ENCODE results near the gene RAD51B.
A peak's percentile ranks its signal among the peaks of the same experiment; 100 is the strongest.
"Not testable (repeated sequence)": the region's sequence is repeated elsewhere in the genome, so short reads cannot be mapped to it uniquely, and the experiment has no call there.

The RAD51B gene

DNA sequence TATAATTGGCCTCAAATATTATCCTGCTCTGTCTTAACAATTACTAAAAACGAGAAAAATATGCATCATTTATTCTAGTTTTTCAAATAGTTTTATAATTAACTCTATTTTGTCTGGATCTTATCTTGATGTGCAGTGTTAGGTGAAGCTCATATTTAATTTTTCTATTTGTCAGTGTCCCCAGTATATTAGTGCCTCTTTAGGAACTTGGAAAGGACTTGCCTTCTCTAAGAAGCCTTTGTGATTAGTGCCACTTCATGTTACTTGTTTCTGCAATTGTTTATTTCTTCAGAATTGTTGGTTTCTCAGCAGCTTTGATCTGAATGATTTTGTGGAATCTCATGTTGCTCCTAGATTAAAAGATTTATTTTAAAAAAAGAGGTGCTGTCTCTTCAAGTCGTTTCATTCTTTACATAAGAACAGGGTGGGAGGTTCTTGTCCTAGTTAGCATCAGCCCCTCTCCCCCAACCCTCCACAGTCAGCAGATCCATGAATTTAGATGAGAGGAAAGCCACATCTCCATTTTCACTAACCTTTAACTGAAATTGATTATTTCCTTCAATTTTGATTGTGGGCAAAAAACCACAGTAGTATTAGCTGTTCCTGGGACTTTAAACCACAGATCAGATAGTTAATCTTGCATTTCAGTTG is 434.4 kb downstream of the RAD51B start:
- Histone ChIP-seq H3K9ac (ENCODE audit: low read length in 5 of 5) (no peak overlapping the region), H3K36me3 (ENCODE audit: control insufficient read depth in 5 of 5, insufficient read depth in 5 of 5, low read length in 5 of 5) (no peaks in the 10 kb centered on the region), H3K4me3 (ENCODE audit: low read depth in 1 of 5, low read length in 5 of 5) (no peak overlapping the region), H3K9me3 (ENCODE audit: control insufficient read depth in 5 of 5, low read length in 5 of 5) (no peaks in the 10 kb centered on the region), H3K27ac (ENCODE audit: low read depth, low read length) (no peak overlapping the region), H3K4me1 (ENCODE audit: control insufficient read depth in 5 of 5, insufficient read depth in 5 of 5, low read length in 5 of 5) (peaks cover 4 to 25% (median 17%) of the 10 kb centered on the region in 5 donors), H3K27me3 (ENCODE audit: control insufficient read depth in 5 of 5, insufficient read depth in 4 of 5, low read length in 5 of 5) (no peaks in the 10 kb centered on the region)

GRCh38 chr14:68254669-68255527 is 435.3 kb downstream of the RAD51B start:
- no peak overlapping the region for H3K27ac ChIP-seq (ENCODE audit: low read depth, low read length)
- no peak overlapping the region for H3K9ac ChIP-seq (ENCODE audit: low read length in 5 of 5)
- H3K4me3 ChIP-seq (ENCODE audit: low read depth in 1 of 5, low read length in 5 of 5): no peak overlapping the region
- H3K27me3 ChIP-seq (ENCODE audit: control insufficient read depth in 5 of 5, insufficient read depth in 4 of 5, low read length in 5 of 5): no peaks in the 10 kb centered on the region
- H3K36me3 ChIP-seq (ENCODE audit: control insufficient read depth in 5 of 5, insufficient read depth in 5 of 5, low read length in 5 of 5): no peaks in the 10 kb centered on the region
- no peaks in the 10 kb centered on the region for H3K9me3 ChIP-seq (ENCODE audit: control insufficient read depth in 5 of 5, low read length in 5 of 5)
- peaks cover 4 to 17% (median 11%) of the 10 kb centered on the region in 5 donors for H3K4me1 ChIP-seq (ENCODE audit: control insufficient read depth in 5 of 5, insufficient read depth in 5 of 5, low read length in 5 of 5)

DNA sequence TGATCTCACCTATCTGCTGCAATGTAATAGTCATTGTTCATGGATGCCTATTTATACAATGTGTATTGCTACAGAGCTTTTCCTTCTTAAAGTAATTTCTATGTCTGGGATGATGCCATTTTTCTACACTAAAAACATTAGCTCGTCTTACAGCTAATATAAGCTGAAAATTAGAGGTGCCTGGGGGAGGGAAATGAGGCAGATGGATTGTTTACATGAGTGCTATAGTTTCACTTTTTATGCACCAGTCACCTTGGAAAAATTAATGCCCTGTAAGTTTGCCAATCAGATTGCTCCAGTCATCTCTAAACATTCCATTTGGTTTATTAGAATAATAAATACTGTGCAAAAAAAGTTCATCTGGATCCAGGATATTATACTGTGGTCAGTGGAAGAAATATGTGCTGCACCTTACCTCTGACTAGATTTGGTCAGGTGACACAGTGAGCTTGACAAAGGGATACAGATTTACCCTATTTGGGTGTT is 436.2 kb downstream of the RAD51B start:
- H3K36me3 ChIP-seq (ENCODE audit: control insufficient read depth in 5 of 5, insufficient read depth in 5 of 5, low read length in 5 of 5): no peaks in the 10 kb centered on the region
- no peak overlapping the region for H3K27ac ChIP-seq (ENCODE audit: low read depth, low read length)
- no peaks in the 10 kb centered on the region for H3K9me3 ChIP-seq (ENCODE audit: control insufficient read depth in 5 of 5, low read length in 5 of 5)
- no peak overlapping the region for H3K9ac ChIP-seq (ENCODE audit: low read length in 5 of 5)
- H3K4me3 ChIP-seq (ENCODE audit: low read depth in 1 of 5, low read length in 5 of 5): no peak overlapping the region
- H3K27me3 ChIP-seq (ENCODE audit: control insufficient read depth in 5 of 5, insufficient read depth in 4 of 5, low read length in 5 of 5): no peaks in the 10 kb centered on the region
- peaks cover 0 to 9% (median 2%) of the 10 kb centered on the region in 5 donors for H3K4me1 ChIP-seq (ENCODE audit: control insufficient read depth in 5 of 5, insufficient read depth in 5 of 5, low read length in 5 of 5)

- Histone ChIP-seq H3K9me3 (ENCODE audit: control insufficient read depth in 5 of 5, low read length in 5 of 5) (no peaks in the 10 kb centered on the region), H3K27ac (ENCODE audit: low read depth, low read length) (no peak overlapping the region), H3K36me3 (ENCODE audit: control insufficient read depth in 5 of 5, insufficient read depth in 5 of 5, low read length in 5 of 5) (no peaks in the 10 kb centered on the region), H3K4me3 (ENCODE audit: low read depth in 1 of 5, low read length in 5 of 5) (no peak overlapping the region), H3K4me1 (ENCODE audit: control insufficient read depth in 5 of 5, insufficient read depth in 5 of 5, low read length in 5 of 5) (peaks cover 0 to 10% (median 0%) of the 10 kb centered on the region in 5 donors), H3K27me3 (ENCODE audit: control insufficient read depth in 5 of 5, insufficient read depth in 4 of 5, low read length in 5 of 5) (no peaks in the 10 kb centered on the region), H3K9ac (ENCODE audit: low read length in 5 of 5) (no peak overlapping the region)
Observed at GRCh38 chr14:68257969-68258368, 438.4 kb downstream of the RAD51B start.

DNA sequence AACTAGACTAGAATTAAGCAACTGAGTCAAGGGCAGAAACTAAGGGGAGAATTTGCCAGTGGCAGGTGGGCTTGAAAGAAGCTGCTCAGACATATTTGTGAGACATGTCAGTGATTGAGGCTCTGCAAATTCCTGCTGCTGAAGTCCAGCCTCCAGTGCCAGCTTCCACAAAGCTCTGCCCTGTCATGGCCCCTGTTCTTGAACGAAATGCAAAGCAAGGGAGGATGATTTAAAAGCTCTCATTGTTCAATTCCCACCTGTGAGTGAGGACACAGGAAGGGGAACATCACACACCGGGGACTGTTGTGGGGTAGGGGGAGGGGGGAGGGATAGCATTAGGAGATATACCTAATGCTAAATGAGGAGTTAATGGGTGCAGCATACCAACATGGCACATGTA is 439.4 kb downstream of the RAD51B start:
- H3K4me3 ChIP-seq (ENCODE audit: low read depth in 1 of 5, low read length in 5 of 5); H3K9ac ChIP-seq (ENCODE audit: low read length in 5 of 5); H3K27ac ChIP-seq (ENCODE audit: low read depth, low read length); H3K9me3 ChIP-seq (ENCODE audit: control insufficient read depth in 5 of 5, low read length in 5 of 5); H3K27me3 ChIP-seq (ENCODE audit: control insufficient read depth in 5 of 5, insufficient read depth in 4 of 5, low read length in 5 of 5); H3K36me3 ChIP-seq (ENCODE audit: control insufficient read depth in 5 of 5, insufficient read depth in 5 of 5, low read length in 5 of 5): not testable (repeated sequence)
- H3K4me1 ChIP-seq (ENCODE audit: control insufficient read depth in 5 of 5, insufficient read depth in 5 of 5, low read length in 5 of 5): peaks cover 0 to 19% (median 0%) of the 10 kb centered on the region in 5 donors

DNA sequence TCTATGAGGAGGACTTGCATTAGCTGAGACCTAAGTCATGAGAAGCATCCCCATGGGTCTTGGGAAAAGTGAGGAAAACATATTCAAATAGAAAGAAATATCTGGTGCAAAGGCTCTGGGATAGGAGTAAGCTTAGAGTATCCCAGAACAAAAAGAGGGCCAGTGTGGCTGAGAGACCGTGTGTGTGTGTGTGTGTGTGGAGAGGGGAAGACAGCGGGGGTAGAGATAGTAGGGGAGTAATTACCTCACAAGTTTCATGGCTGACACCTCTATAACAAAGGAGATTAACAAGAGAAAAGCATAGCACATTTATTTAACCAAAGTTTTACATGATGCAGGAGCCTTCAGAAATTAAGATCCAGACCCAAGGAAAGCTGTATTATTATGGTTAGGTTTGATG is 440.5 kb downstream of the RAD51B start:
- Histone ChIP-seq H3K9ac (ENCODE audit: low read length in 5 of 5) (no peak overlapping the region), H3K27ac (ENCODE audit: low read depth, low read length) (no peak overlapping the region), H3K4me1 (ENCODE audit: control insufficient read depth in 5 of 5, insufficient read depth in 5 of 5, low read length in 5 of 5) (peaks cover 0 to 28% (median 6%) of the 10 kb centered on the region in 5 donors), H3K36me3 (ENCODE audit: control insufficient read depth in 5 of 5, insufficient read depth in 5 of 5, low read length in 5 of 5) (no peaks in the 10 kb centered on the region), H3K4me3 (ENCODE audit: low read depth in 1 of 5, low read length in 5 of 5) (no peak overlapping the region), H3K9me3 (ENCODE audit: control insufficient read depth in 5 of 5, low read length in 5 of 5) (no peaks in the 10 kb centered on the region), H3K27me3 (ENCODE audit: control insufficient read depth in 5 of 5, insufficient read depth in 4 of 5, low read length in 5 of 5) (no peaks in the 10 kb centered on the region)

GRCh38 chr14:68261092-68261842 is 441.7 kb downstream of the RAD51B start:
- H3K9me3 ChIP-seq (ENCODE audit: control insufficient read depth in 5 of 5, low read length in 5 of 5): no peaks in the 10 kb centered on the region
- H3K27ac ChIP-seq (ENCODE audit: low read depth, low read length): no peak overlapping the region
- no peaks in the 10 kb centered on the region for H3K36me3 ChIP-seq (ENCODE audit: control insufficient read depth in 5 of 5, insufficient read depth in 5 of 5, low read length in 5 of 5)
- H3K27me3 ChIP-seq (ENCODE audit: control insufficient read depth in 5 of 5, insufficient read depth in 4 of 5, low read length in 5 of 5): no peaks in the 10 kb centered on the region
- H3K4me1 ChIP-seq (ENCODE audit: control insufficient read depth in 5 of 5, insufficient read depth in 5 of 5, low read length in 5 of 5): peaks cover 0 to 28% (median 6%) of the 10 kb centered on the region in 5 donors
- no peak overlapping the region for H3K4me3 ChIP-seq (ENCODE audit: low read depth in 1 of 5, low read length in 5 of 5)
- H3K9ac ChIP-seq (ENCODE audit: low read length in 5 of 5): no peak overlapping the region

DNA sequence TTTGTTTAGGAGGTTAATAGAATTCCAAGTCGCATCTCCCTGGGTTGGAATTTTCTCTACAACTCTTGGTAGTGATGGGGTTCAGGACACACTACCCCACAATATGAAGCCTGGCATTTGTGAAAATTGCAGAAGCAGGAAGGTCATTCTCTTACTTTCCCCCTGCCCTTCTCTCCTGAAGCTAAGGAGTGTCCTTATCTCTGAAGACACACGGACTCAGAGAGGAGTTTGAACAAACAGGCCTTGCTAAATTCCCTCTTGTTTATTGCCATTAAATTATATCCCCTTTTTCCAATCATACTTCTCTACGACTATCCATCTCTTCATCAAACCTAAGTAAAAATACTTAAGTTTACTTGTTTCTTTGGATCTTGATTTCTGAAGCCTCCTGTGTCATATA is 443.0 kb downstream of the RAD51B start:
- H3K9ac ChIP-seq (ENCODE audit: low read length in 5 of 5): no peak overlapping the region
- peaks cover 0 to 29% (median 6%) of the 10 kb centered on the region in 5 donors for H3K4me1 ChIP-seq (ENCODE audit: control insufficient read depth in 5 of 5, insufficient read depth in 5 of 5, low read length in 5 of 5)
- H3K9me3 ChIP-seq (ENCODE audit: control insufficient read depth in 5 of 5, low read length in 5 of 5): no peaks in the 10 kb centered on the region
- no peaks in the 10 kb centered on the region for H3K36me3 ChIP-seq (ENCODE audit: control insufficient read depth in 5 of 5, insufficient read depth in 5 of 5, low read length in 5 of 5)
- H3K27ac ChIP-seq (ENCODE audit: low read depth, low read length): no peak overlapping the region
- H3K4me3 ChIP-seq (ENCODE audit: low read depth in 1 of 5, low read length in 5 of 5): no peak overlapping the region
- no peaks in the 10 kb centered on the region for H3K27me3 ChIP-seq (ENCODE audit: control insufficient read depth in 5 of 5, insufficient read depth in 4 of 5, low read length in 5 of 5)

DNA sequence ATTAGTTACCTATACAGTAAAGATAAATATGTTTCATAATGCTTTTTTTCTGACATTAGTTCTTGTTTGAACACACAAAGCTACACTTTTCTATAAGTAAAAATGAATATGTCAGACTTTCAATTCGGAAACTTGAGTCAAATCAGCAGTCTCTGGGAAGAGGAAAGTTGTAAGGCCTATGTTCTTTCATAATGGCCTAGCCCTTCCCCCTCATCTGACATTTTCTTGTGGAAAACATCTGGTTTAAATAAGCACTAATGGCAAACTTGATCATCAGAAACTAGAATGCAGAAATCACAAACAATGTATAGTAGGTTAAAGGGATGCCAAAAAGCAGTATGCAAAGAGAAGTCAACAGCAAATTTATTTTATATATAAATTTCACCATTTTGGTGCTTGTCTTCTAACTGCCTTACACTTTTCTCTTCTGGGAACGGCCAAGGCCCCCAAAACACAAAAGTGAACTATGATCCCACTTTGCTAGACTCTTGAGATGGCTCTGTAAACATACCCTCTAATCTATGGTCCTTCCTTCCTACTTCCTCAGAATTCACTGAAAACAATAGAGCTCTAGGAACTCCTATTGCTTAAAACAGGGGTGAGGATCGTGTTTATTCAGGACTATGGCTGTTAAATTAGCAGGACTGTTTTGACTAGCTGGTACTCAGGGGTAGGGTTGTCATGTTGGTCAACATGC is 444.1 kb downstream of the RAD51B start:
- no peak overlapping the region for H3K4me3 ChIP-seq (ENCODE audit: low read depth in 1 of 5, low read length in 5 of 5)
- H3K9ac ChIP-seq (ENCODE audit: low read length in 5 of 5): no peak overlapping the region
- H3K27ac ChIP-seq (ENCODE audit: low read depth, low read length): peak overlapping the region; percentile 13
- H3K27me3 ChIP-seq (ENCODE audit: control insufficient read depth in 5 of 5, insufficient read depth in 4 of 5, low read length in 5 of 5): no peaks in the 10 kb centered on the region
- no peaks in the 10 kb centered on the region for H3K9me3 ChIP-seq (ENCODE audit: control insufficient read depth in 5 of 5, low read length in 5 of 5)
- H3K4me1 ChIP-seq (ENCODE audit: control insufficient read depth in 5 of 5, insufficient read depth in 5 of 5, low read length in 5 of 5): peaks cover 0 to 36% (median 11%) of the 10 kb centered on the region in 5 donors
- no peaks in the 10 kb centered on the region for H3K36me3 ChIP-seq (ENCODE audit: control insufficient read depth in 5 of 5, insufficient read depth in 5 of 5, low read length in 5 of 5)
